GM18951 (cell line): ENCODE measurements around the gene ITGA5.

Experiments used
- POLR2A ChIP-seq: IDR thresholded peaks from 4 replicates; pipeline ENCODE4 v1.6.1; 2011; ENCODE audit warnings: mild to moderate bottlenecking; ENCODE audit not compliant: insufficient read length, insufficient read depth; ENCODE audit errors: extremely low read depth
- in situ Hi-C: fragments of 300-500 bp; cut with MboI; formaldehyde crosslinking; loops from one replicate; pipeline ENCODE4 v1.12.0; 2022; ENCODE audit warnings: low sequenced_read_pairs, mixed read lengths, inconsistent platforms; ENCODE audit not compliant: unreplicated experiment

Gene ITGA5

DNA sequence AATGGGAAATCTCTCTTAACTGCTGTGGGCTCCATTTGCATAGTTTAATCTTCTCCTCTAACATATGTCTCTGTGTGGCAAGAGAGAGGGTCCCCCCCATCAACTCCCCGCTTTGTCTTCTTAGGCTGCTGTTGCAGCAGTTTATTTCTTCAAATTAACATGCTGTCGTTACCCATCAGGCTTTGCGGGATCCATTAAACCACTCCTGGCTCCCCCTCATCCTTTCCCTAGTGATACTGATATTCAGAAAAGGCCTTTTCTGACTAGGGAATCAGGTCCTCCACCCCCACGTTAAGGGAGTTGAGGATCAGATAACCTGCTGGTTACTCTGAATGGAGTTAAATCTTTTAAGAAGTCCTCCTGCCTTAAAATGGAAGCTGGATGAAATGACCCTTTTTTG is 70.0 kb downstream of the ITGA5 start:
- in situ Hi-C loops, result no loop called here
- TF ChIP-seq POLR2A, result no peak
